Lower leg skin (tissue), 3 donors: ENCODE data around the gene SLC4A4.

Experiments used
- CTCF ChIP-seq, 3 donors: fragments of 450-650 bp; IDR thresholded peaks; one replicate each; pipeline ENCODE4 v1.5.1; 2016; ENCODE audit warnings: antibody characterized with exemption in 3 of 3, mild to moderate bottlenecking in 3 of 3, moderate library complexity in 2 of 3
- POLR2A ChIP-seq, 2 donors: fragments of 450-650 bp; IDR thresholded peaks; one replicate each; pipeline ENCODE4 v1.6.1; 2016 to 2017; ENCODE audit warnings: antibody characterized with exemption in 2 of 2, mild to moderate bottlenecking in 1 of 2, moderate library complexity in 1 of 2

GRCh38 chr4:71303287-71303686 lies 35.5 kb upstream of the SLC4A4 start:
- TF ChIP-seq CTCF (IDR thresholded peaks at IDR 0.05) (no peak), POLR2A (IDR thresholded peaks at IDR 0.05) (no peak)
